Spleen (tissue), 11 donors: ENCODE measurements around the gene METAP2. TPM values are rescaled to one million over a fixed set of nuclear protein-coding genes. Genes with fewer than 3 reads are reported as not detected.
"Not testable (repeated sequence)": the region's sequence is repeated elsewhere in the genome, so short reads cannot be mapped to it uniquely, and the experiment has no call there.

ENCODE experiments used
- DNase-seq: peaks from one replicate; pipeline ENCODE4 v3.0.0-alpha.2; 2020
- H3K27ac ChIP-seq, 8 donors: fragments of 200-600 bp; sonication (generic) in 7 of 8; 1 replicate in 4 of 8; 2 replicates in 4 of 8; pipeline versions ENCODE4 v1.5.0 to v1.8.0; 2016 to 2021; ENCODE audit warnings: inconsistent platforms in 4 of 8, mild to moderate bottlenecking in 4 of 8, moderate library complexity in 1 of 8
- H3K27me3 ChIP-seq, 7 donors: fragments of 200-600 bp; sonication (generic) in 6 of 7; replicated peaks in 1 of 7; 1 replicate in 4 of 7; 2 replicates in 3 of 7; pipeline versions ENCODE4 v1.5.0 to v1.8.0; 2016 to 2021; ENCODE audit warnings: inconsistent platforms in 3 of 7, mild to moderate bottlenecking in 1 of 7
- H3K36me3 ChIP-seq, 6 donors: fragments of 200-600 bp; sonication (generic) in 5 of 6; 1 replicate in 4 of 6; 2 replicates in 2 of 6; pipeline versions ENCODE4 v1.5.0 to v1.8.0; 2016 to 2021; ENCODE audit warnings: inconsistent platforms in 2 of 6
- H3K4me1 ChIP-seq, 6 donors: fragments of 200-600 bp; sonication (generic) in 5 of 6; 1 replicate in 3 of 6; 2 replicates in 3 of 6; pipeline versions ENCODE4 v1.5.0 to v1.8.0; 2016 to 2021; ENCODE audit warnings: inconsistent platforms in 3 of 6
- H3K4me3 ChIP-seq, 8 donors: fragments of 200-600 bp; sonication (generic) in 7 of 8; 1 replicate in 4 of 8; 2 replicates in 4 of 8; pipeline versions ENCODE4 v1.5.0 to v1.8.0; 2016 to 2021; ENCODE audit warnings: inconsistent platforms in 4 of 8, mild to moderate bottlenecking in 4 of 8, moderate library complexity in 2 of 8
- H3K9me3 ChIP-seq, 8 donors: fragments of 200-600 bp; sonication (generic) in 7 of 8; 1 replicate in 4 of 8; 2 replicates in 4 of 8; pipeline versions ENCODE4 v1.5.0 to v1.8.0; 2016 to 2021; ENCODE audit warnings: inconsistent platforms in 4 of 8
- CTCF ChIP-seq, 11 experiments: fragments of 200-600 bp in 7 of 11; fragments of 450-650 bp in 4 of 11; sonication (generic) in 4 of 11; IDR thresholded peaks in 8 of 11; conservative IDR thresholded peaks in 3 of 11; 1 replicate in 7 of 11; 2 replicates in 4 of 11; pipeline versions ENCODE4 v1.4.0 to v1.8.0; 2016 to 2021; ENCODE audit warnings: antibody characterized with exemption in 11 of 11, inconsistent platforms in 4 of 11, mild to moderate bottlenecking in 1 of 11
- POLR2A ChIP-seq, 3 donors: fragments of 450-650 bp; IDR thresholded peaks; one replicate each; pipeline ENCODE4 v1.5.1; 2017; ENCODE audit warnings: antibody characterized with exemption in 3 of 3, mild to moderate bottlenecking in 1 of 3
- POLR2AphosphoS5 ChIP-seq, 3 donors: sonication (generic); formaldehyde crosslinking; IDR thresholded peaks; one replicate each; pipeline ENCODE4 v1.5.1; 2017; ENCODE audit warnings: antibody characterized with exemption in 3 of 3
- WGBS, 5 donors: extraction: QIAGEN DNeasy Blood & Tissue Kit in 3 of 5; methylation state at CpG; one replicate each; pipeline versions ENCODE4 v1.1.5 to v1.1.7; 2013 to 2018; 5-methylcytosine and 5-hydroxymethylcytosine counted together
- intact Hi-C: fragments of 100-400 bp; cut with DNase I; formaldehyde crosslinking; loops from one replicate; pipeline ENCODE4 v1.15.0; 2023; ENCODE audit warnings: low total_unique reads
- polyA plus RNA-seq, 3 donors: library from polyadenylated mRNA; stranded (reverse); fragments of 200-250 nt; gene quantifications; one replicate each; pipeline ENCODE4 v1.2.1, GENCODE V29; 2013
- total RNA-seq, 7 donors: library from RNA; depleted of rRNA in 3 of 7; stranded (reverse); fragments of >200 nt in 3 of 7; fragmentation: NEBNext Ultra II Directional in 4 of 7; extraction: Animal tissue kit (Norgen Biotek cat#: 25700) in 4 of 7; gene quantifications; one replicate each; pipeline versions ENCODE4 v1.1.0 to v1.2.1, GENCODE V29; 2016 to 2021
- donor health status: healthy with polysubstance abuse.
- donor health status: DM: no; HTN: no; CAD: no; lungs with moderate emphysema.
- donor health status: DM: no; HTN: no; CAD: no.
- donor health status: Bipolar disorder and iron deficiency.
- donor health status: healthy.
- donor health status: DM: no; HTN: no; CAD: no.
- donor health status: DM: yes; HTN: yes; CAD: no.

Gene METAP2
- total and polyA plus RNA-seq, 10 donors, result 29.8 to 69.2 (median 45.7) TPM

- H3K4me3 ChIP-seq, result no peak overlapping the region
- TF ChIP-seq CTCF (IDR thresholded peaks at IDR 0.05 in 8 of 11, conservative IDR thresholded peaks at IDR 0.05 in 3 of 11) (no peak), POLR2A (IDR thresholded peaks at IDR 0.05) (no peak), POLR2AphosphoS5 (IDR thresholded peaks at IDR 0.05) (no peak)
- no peaks in the 10 kb centered on the region for H3K4me1 ChIP-seq
- WGBS, 5 donors, result 85 to 100% (median 88%) methylated on average over 2 of the region's 2 CpGs
- peaks cover 0 to 20% (median 16%) of the 10 kb centered on the region in 8 donors for H3K9me3 ChIP-seq
- no peak for DNase-seq
- H3K36me3 ChIP-seq, result no peaks in the 10 kb centered on the region
- intact Hi-C loops, result no loop called here
- no peaks in the 10 kb centered on the region for H3K27me3 ChIP-seq
- H3K27ac ChIP-seq, result no peak overlapping the region
These were observed 11.4 kb upstream of the METAP2 start for GRCh38 chr12:95462551-95462950.

GRCh38 chr12:95463050-95463449 lies 10.9 kb upstream of the METAP2 start:
- no peak overlapping the region for H3K4me3 ChIP-seq
- no peaks in the 10 kb centered on the region for H3K36me3 ChIP-seq
- intact Hi-C loops, result no loop called here
- H3K9me3 ChIP-seq, result peaks cover 0 to 15% (median 11%) of the 10 kb centered on the region in 8 donors
- TF ChIP-seq POLR2AphosphoS5 (IDR thresholded peaks at IDR 0.05), result no peak
- no peak for TF ChIP-seq CTCF (IDR thresholded peaks at IDR 0.05 in 8 of 11, conservative IDR thresholded peaks at IDR 0.05 in 3 of 11)
- TF ChIP-seq POLR2A (IDR thresholded peaks at IDR 0.05), result no peak
- H3K27ac ChIP-seq, result no peak overlapping the region
- no peaks in the 10 kb centered on the region for H3K4me1 ChIP-seq
- no peak for DNase-seq
- H3K27me3 ChIP-seq, result no peaks in the 10 kb centered on the region
- 75 to 90% (median 86%) methylated on average over 4 of the region's 4 CpGs for WGBS, 5 donors

GRCh38 chr12:95463776-95464175 lies 10.2 kb upstream of the METAP2 start:
- DNase-seq, H3K4me3 ChIP-seq, intact Hi-C loops, H3K4me1 ChIP-seq, H3K36me3 ChIP-seq, H3K9me3 ChIP-seq, H3K27me3 ChIP-seq, H3K27ac ChIP-seq: not testable (repeated sequence)
- 59 to 84% (median 70%) methylated on average over 3 to 4 of the region's 4 CpGs for WGBS, 5 donors

- intact Hi-C loops, result no loop called here
- Histone ChIP-seq H3K27ac (no peak overlapping the region), H3K27me3 (no peaks in the 10 kb centered on the region), H3K4me1 (no peaks in the 10 kb centered on the region), H3K9me3 (no peaks in the 10 kb centered on the region), H3K36me3 (no peaks in the 10 kb centered on the region), H3K4me3 (no peak overlapping the region)
- TF ChIP-seq POLR2AphosphoS5 (IDR thresholded peaks at IDR 0.05) (no peak), CTCF (IDR thresholded peaks at IDR 0.05 in 8 of 11, conservative IDR thresholded peaks at IDR 0.05 in 3 of 11) (no peak), POLR2A (IDR thresholded peaks at IDR 0.05) (no peak)
- DNase-seq, result no peak
- 46 to 96% (median 64%) methylated on average over 2 of the region's 2 CpGs for WGBS, 5 donors
These were observed 8.7 kb upstream of the METAP2 start for GRCh38 chr12:95465275-95465674.

- no peak for DNase-seq
- TF ChIP-seq POLR2AphosphoS5 (IDR thresholded peaks at IDR 0.05) (no peak), CTCF (IDR thresholded peaks at IDR 0.05 in 8 of 11, conservative IDR thresholded peaks at IDR 0.05 in 3 of 11) (no peak), POLR2A (IDR thresholded peaks at IDR 0.05) (no peak)
- Histone ChIP-seq H3K27me3 (no peaks in the 10 kb centered on the region), H3K4me1 (peaks cover 8 to 21% (median 13%) of the 10 kb centered on the region in 6 donors), H3K4me3 (no peak overlapping the region), H3K36me3 (no peaks in the 10 kb centered on the region), H3K9me3 (no peaks in the 10 kb centered on the region), H3K27ac (no peak overlapping the region)
- intact Hi-C loops, result loop anchor here (10.0 kb wide), 1 partner anchor 255 kb away; the partner anchor contains the start of genes FGD6 and VEZT
- 88 to 97% (median 92%) methylated on average over 1 of the region's 1 CpG for WGBS, 5 donors
These were observed 3.7 kb upstream of the METAP2 start for GRCh38 chr12:95470300-95470699.
